HG02678 (cell line): Measurements from ENCODE around the gene EPHA7.

Source experiments
- ATAC-seq: cut with Tn5 transposase; IDR thresholded peaks from one replicate; pipeline ENCODE4 v1.9.1; 2021; ENCODE audit warnings: mild to moderate bottlenecking, moderate library complexity; ENCODE audit not compliant: unreplicated experiment

The EPHA7 gene

GRCh38 chr6:93394471-93394870 lies 24.9 kb downstream of the EPHA7 start:
- ATAC-seq = no peak

GRCh38 chr6:93393554-93394074 lies 25.7 kb downstream of the EPHA7 start:
- ATAC-seq = no peak

GRCh38 chr6:93392797-93393196 lies 26.6 kb downstream of the EPHA7 start:
- ATAC-seq = no peak

- no peak for ATAC-seq
Measured at GRCh38 chr6:93391965-93392364, 27.4 kb downstream of the EPHA7 start.

GRCh38 chr6:93389192-93389591 lies 30.2 kb downstream of the EPHA7 start:
- ATAC-seq = no peak

GRCh38 chr6:93388070-93388469 lies 31.3 kb downstream of the EPHA7 start:
- no peak for ATAC-seq

- ATAC-seq = no peak
Measured at GRCh38 chr6:93376026-93376540, 43.3 kb downstream of the EPHA7 start.

GRCh38 chr6:93373445-93373844 lies 45.9 kb downstream of the EPHA7 start:
- no peak for ATAC-seq

- no peak for ATAC-seq
Measured at GRCh38 chr6:93371756-93372155, 47.6 kb downstream of the EPHA7 start.

- no peak for ATAC-seq
Measured at GRCh38 chr6:93369586-93370134, 49.7 kb downstream of the EPHA7 start.

- no peak for ATAC-seq
Measured at GRCh38 chr6:93366506-93366905, 52.9 kb downstream of the EPHA7 start.

GRCh38 chr6:93365445-93365844 lies 53.9 kb downstream of the EPHA7 start:
- ATAC-seq = no peak

GRCh38 chr6:93358435-93358834 lies 60.9 kb downstream of the EPHA7 start:
- no peak for ATAC-seq

GRCh38 chr6:93352604-93353003 lies 66.8 kb downstream of the EPHA7 start:
- no peak for ATAC-seq

GRCh38 chr6:93351222-93351621 lies 68.1 kb downstream of the EPHA7 start:
- ATAC-seq = no peak

GRCh38 chr6:93350774-93351173 lies 68.6 kb downstream of the EPHA7 start:
- no peak for ATAC-seq

- no peak for ATAC-seq
Measured at GRCh38 chr6:93344333-93344835, 75.0 kb downstream of the EPHA7 start.

- no peak for ATAC-seq
Measured at GRCh38 chr6:93343476-93343875, 75.9 kb downstream of the EPHA7 start.

- no peak for ATAC-seq
Measured at GRCh38 chr6:93341900-93342613, 77.3 kb downstream of the EPHA7 start.

- no peak for ATAC-seq
Measured at GRCh38 chr6:93337772-93338394, 81.5 kb downstream of the EPHA7 start.

GRCh38 chr6:93337014-93337413 lies 82.3 kb downstream of the EPHA7 start:
- no peak for ATAC-seq
